ENCODE measurements around the gene TTC12. TPM values are rescaled to one million over a fixed set of nuclear protein-coding genes. Genes with fewer than 3 reads are reported as not detected.

Gene TTC12
- total RNA-seq, 1 experiment from 2014 or later: 7.6 TPM

DNA sequence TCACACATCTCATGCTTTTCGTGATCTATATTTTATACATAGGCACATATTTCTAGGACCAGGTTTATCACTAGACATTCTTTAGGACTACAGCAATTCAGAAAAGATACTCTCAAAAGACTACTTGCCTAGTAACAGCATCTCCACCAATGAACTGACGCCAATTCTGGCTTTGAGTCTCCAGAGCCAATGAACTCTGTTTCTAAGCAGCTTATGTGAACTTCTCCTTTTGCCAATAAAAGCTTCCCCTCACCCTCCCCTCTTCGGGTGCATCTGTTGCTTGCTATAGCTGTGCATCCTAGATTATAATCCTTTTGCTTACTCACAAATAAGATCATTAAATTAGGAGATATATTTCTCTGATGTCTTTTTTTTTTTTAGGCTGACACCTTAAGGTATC lies 61.8 kb downstream of the TTC12 start:
- no peaks in the 10 kb centered on the region for H3K36me3 Mint-ChIP-seq
- TF ChIP-seq, protein P1, sequence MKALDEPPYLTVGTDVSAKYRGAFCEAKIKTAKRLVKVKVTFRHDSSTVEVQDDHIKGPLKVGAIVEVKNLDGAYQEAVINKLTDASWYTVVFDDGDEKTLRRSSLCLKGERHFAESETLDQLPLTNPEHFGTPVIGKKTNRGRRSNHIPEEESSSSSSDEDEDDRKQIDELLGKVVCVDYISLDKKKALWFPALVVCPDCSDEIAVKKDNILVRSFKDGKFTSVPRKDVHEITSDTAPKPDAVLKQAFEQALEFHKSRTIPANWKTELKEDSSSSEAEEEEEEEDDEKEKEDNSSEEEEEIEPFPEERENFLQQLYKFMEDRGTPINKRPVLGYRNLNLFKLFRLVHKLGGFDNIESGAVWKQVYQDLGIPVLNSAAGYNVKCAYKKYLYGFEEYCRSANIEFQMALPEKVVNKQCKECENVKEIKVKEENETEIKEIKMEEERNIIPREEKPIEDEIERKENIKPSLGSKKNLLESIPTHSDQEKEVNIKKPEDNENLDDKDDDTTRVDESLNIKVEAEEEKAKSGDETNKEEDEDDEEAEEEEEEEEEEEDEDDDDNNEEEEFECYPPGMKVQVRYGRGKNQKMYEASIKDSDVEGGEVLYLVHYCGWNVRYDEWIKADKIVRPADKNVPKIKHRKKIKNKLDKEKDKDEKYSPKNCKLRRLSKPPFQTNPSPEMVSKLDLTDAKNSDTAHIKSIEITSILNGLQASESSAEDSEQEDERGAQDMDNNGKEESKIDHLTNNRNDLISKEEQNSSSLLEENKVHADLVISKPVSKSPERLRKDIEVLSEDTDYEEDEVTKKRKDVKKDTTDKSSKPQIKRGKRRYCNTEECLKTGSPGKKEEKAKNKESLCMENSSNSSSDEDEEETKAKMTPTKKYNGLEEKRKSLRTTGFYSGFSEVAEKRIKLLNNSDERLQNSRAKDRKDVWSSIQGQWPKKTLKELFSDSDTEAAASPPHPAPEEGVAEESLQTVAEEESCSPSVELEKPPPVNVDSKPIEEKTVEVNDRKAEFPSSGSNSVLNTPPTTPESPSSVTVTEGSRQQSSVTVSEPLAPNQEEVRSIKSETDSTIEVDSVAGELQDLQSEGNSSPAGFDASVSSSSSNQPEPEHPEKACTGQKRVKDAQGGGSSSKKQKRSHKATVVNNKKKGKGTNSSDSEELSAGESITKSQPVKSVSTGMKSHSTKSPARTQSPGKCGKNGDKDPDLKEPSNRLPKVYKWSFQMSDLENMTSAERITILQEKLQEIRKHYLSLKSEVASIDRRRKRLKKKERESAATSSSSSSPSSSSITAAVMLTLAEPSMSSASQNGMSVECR (CRISPR knock-in tag; IDR thresholded peaks at IDR 0.05; ENCODE audit: borderline replicate concordance): no peak
- no peak for TF ChIP-seq NR3C1 (CRISPR knock-in tag; conservative IDR thresholded peaks at IDR 0.05; ENCODE audit: low read depth)
- TF ChIP-seq KAT7 (CRISPR knock-in tag; IDR thresholded peaks at IDR 0.05; ENCODE audit: borderline replicate concordance): no peak
- TF ChIP-seq ZNF219 (CRISPR knock-in tag; IDR thresholded peaks at IDR 0.05; ENCODE audit: borderline replicate concordance): no peak
- no peak for TF ChIP-seq ZBTB21 (CRISPR knock-in tag; IDR thresholded peaks at IDR 0.05; ENCODE audit: borderline replicate concordance)
- TF ChIP-seq NFATC4 (CRISPR knock-in tag; IDR thresholded peaks at IDR 0.05): no peak
- no peak for DNase-seq (ENCODE audit: low spot score)
- ChIA-PET POLR2A (no interaction called here), CTCF (interaction anchor here (0.6 to 2.6 kb wide), 3 partner anchors 10 to 81 kb away, joined by 3 to 13 read pairs (median 6); partner anchors contain the start of gene ANKK1)
- no peak overlapping the region for H3K27ac Mint-ChIP-seq
- no peak overlapping the region for H3K4me3 Mint-ChIP-seq
- H3K27me3 Mint-ChIP-seq (ENCODE audit: low read depth): no peaks in the 10 kb centered on the region; the same call in 1 of the 2 replicates
- no peak for ATAC-seq
- peaks cover 10% of the 10 kb centered on the region for H3K9me3 Mint-ChIP-seq
- peaks cover 14% of the 10 kb centered on the region for H3K4me1 Mint-ChIP-seq

DNA sequence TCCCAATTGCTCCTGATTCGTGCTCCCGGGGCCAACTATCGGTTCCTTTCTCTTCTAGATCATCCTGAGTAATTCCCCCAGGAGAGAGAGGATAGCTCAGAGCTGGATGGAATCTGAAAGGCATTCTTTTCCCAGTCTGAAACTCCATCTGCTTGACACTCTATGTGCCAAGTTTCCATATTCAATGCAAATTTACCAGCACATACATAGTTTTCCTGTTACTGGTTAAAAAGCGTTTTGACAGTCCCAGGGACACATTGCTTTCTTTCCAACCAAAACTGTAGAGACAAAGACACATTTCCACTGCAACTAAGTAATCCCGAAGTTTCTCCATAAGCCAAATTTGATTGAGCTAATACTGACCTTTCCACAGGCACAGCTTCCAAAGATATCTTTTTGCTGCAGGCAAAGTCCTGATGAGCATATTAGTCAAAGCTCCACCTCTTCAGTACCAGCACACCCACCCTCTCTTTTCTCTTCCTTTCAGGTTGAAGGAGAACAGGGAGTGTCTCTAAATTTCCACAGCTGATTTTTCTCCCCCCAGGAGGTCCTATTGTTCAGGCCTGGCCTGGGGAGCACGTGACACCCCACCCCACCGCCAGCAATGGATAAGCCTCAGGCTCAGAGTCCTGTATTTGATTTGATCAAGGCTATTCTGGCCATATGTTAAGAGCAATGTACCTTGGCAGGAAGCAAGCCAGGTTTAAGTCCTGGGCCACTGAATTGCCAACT lies 63.5 kb downstream of the TTC12 start:
- Mint-ChIP-seq H3K4me1 (peaks cover 14% of the 10 kb centered on the region), H3K36me3 (no peaks in the 10 kb centered on the region), H3K4me3 (no peak overlapping the region), H3K27ac (no peak overlapping the region), H3K27me3 (ENCODE audit: low read depth) (no peaks in the 10 kb centered on the region; the same call in 1 of the 2 replicates), H3K9me3 (peaks cover 10% of the 10 kb centered on the region)
- ChIA-PET POLR2A (no interaction called here), CTCF (interaction anchor here (0.9 to 2.6 kb wide), 4 partner anchors 9 to 88 kb away, joined by 3 to 13 read pairs (median 4); partner anchors contain the start of gene ANKK1)
- TF ChIP-seq, protein P2, sequence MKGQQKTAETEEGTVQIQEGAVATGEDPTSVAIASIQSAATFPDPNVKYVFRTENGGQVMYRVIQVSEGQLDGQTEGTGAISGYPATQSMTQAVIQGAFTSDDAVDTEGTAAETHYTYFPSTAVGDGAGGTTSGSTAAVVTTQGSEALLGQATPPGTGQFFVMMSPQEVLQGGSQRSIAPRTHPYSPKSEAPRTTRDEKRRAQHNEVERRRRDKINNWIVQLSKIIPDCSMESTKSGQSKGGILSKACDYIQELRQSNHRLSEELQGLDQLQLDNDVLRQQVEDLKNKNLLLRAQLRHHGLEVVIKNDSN (CRISPR knock-in tag; IDR thresholded peaks at IDR 0.05): peak; percentile 51; the same call in 1 of the 2 replicates
- TF ChIP-seq, protein P3, sequence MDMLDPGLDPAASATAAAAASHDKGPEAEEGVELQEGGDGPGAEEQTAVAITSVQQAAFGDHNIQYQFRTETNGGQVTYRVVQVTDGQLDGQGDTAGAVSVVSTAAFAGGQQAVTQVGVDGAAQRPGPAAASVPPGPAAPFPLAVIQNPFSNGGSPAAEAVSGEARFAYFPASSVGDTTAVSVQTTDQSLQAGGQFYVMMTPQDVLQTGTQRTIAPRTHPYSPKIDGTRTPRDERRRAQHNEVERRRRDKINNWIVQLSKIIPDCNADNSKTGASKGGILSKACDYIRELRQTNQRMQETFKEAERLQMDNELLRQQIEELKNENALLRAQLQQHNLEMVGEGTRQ (CRISPR knock-in tag; IDR thresholded peaks at IDR 0.05): peak; percentile 54
- TF ChIP-seq, protein P4, sequence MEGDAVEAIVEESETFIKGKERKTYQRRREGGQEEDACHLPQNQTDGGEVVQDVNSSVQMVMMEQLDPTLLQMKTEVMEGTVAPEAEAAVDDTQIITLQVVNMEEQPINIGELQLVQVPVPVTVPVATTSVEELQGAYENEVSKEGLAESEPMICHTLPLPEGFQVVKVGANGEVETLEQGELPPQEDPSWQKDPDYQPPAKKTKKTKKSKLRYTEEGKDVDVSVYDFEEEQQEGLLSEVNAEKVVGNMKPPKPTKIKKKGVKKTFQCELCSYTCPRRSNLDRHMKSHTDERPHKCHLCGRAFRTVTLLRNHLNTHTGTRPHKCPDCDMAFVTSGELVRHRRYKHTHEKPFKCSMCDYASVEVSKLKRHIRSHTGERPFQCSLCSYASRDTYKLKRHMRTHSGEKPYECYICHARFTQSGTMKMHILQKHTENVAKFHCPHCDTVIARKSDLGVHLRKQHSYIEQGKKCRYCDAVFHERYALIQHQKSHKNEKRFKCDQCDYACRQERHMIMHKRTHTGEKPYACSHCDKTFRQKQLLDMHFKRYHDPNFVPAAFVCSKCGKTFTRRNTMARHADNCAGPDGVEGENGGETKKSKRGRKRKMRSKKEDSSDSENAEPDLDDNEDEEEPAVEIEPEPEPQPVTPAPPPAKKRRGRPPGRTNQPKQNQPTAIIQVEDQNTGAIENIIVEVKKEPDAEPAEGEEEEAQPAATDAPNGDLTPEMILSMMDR (IDR thresholded peaks at IDR 0.05): no peak
- TF ChIP-seq MXD4 (CRISPR knock-in tag; IDR thresholded peaks at IDR 0.05; ENCODE audit: borderline replicate concordance): no peak
- ATAC-seq (peak; percentile 22), DNase-seq (ENCODE audit: low spot score) (no peak)

DNA sequence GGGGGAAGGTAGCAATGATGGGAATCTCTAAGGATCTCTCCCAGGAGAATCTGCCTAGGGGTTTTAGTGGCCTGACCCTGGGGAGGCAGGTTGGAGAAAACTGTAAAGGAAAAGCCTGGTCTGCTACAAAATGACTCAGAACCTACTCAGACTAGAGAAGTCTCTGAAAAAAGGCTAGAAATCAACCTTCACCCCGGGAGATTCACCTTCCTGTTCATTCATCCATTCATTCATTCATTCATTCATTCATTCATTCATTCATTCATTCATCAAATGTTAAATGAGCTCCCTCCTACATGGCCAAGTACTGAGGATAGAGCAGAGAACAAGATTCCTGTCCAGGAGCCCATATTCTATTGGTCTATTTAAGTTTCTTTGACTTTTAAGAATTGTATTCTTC lies 64.3 kb downstream of the TTC12 start:
- Mint-ChIP-seq H3K27ac (no peak overlapping the region), H3K4me1 (peaks cover 14% of the 10 kb centered on the region), H3K9me3 (peaks cover 10% of the 10 kb centered on the region), H3K4me3 (no peak overlapping the region), H3K36me3 (no peaks in the 10 kb centered on the region), H3K27me3 (ENCODE audit: low read depth) (no peaks in the 10 kb centered on the region; the same call in 1 of the 2 replicates)
- no peak for ATAC-seq
- no peak for DNase-seq (ENCODE audit: low spot score)
- ChIA-PET CTCF (interaction anchor here (2.6 kb wide), 1 partner anchor 9 kb away, joined by 13 read pairs; the partner anchor contains the start of gene ANKK1), POLR2A (no interaction called here)
- TF ChIP-seq ETV6 (CRISPR knock-in tag; IDR thresholded peaks at IDR 0.05): no peak
- TF ChIP-seq, protein P5, sequence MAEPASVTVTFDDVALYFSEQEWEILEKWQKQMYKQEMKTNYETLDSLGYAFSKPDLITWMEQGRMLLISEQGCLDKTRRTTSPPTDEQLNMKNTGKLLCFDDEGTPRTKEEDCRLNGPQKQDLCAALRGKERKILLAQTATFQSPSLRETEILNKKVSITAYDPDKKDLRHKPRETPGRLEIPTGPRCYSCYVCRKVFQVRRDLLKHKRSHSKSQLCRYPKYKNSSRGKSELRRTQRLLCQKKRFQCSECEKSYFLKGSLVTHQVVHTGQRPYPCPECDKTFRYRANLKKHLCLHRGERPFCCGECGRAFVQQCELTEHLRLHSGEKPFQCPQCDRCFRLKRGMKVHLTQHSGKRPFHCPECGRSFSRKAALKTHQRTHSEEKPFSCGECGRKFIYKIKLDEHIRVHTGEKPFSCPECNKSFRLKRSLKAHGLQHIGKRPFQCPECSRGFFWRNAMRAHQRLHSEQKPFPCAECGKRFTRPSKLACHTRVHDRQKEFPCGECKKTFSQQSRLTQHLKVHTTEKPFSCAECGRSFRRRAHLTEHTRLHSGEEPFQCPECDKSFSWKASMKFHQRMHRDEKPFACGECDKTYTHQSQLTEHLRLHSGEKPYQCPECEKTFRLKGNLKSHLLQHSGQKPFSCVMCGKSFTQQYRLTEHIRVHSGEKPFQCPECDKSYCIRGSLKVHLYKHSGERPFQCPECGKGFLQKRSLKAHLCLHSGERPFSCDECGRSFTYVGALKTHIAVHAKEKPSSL (CRISPR knock-in tag; conservative IDR thresholded peaks at IDR 0.05): no peak
- TF ChIP-seq EMX1 (CRISPR knock-in tag; IDR thresholded peaks at IDR 0.05): no peak
- no peak for TF ChIP-seq FOXP1 (CRISPR knock-in tag; IDR thresholded peaks at IDR 0.05; ENCODE audit: borderline replicate concordance)
- TF ChIP-seq ZNF219 (CRISPR knock-in tag; IDR thresholded peaks at IDR 0.05; ENCODE audit: borderline replicate concordance): no peak
- TF ChIP-seq, protein P6, sequence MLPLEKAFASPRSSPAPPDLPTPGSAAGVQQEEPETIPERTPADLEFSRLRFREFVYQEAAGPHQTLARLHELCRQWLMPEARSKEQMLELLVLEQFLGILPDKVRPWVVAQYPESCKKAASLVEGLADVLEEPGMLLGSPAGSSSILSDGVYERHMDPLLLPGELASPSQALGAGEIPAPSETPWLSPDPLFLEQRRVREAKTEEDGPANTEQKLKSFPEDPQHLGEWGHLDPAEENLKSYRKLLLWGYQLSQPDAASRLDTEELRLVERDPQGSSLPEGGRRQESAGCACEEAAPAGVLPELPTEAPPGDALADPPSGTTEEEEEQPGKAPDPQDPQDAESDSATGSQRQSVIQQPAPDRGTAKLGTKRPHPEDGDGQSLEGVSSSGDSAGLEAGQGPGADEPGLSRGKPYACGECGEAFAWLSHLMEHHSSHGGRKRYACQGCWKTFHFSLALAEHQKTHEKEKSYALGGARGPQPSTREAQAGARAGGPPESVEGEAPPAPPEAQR (CRISPR knock-in tag; IDR thresholded peaks at IDR 0.05): no peak
- no peak for TF ChIP-seq HMGA2 (CRISPR knock-in tag; IDR thresholded peaks at IDR 0.05)
- TF ChIP-seq GABPB1 (CRISPR knock-in tag; IDR thresholded peaks at IDR 0.05): no peak
- no peak for TF ChIP-seq NFYB (CRISPR knock-in tag; conservative IDR thresholded peaks at IDR 0.05; ENCODE audit: low read depth)
